ENCODE data around the gene RSBN1L. TPM values are rescaled to one million over a fixed set of nuclear protein-coding genes. Genes with fewer than 3 reads are reported as not detected.

Gene RSBN1L
- polyA plus RNA-seq, 1 donor (not counting 4 experiments of a cell fraction or from before 2014, with no cell fraction given), result 9.6 TPM

GRCh38 chr7:77819021-77819420 lies 122.8 kb downstream of the RSBN1L start:
- TF ChIP-seq EZH2 (IDR thresholded peaks at IDR 0.05; ENCODE audit: low read length) (no peak), CTCF (optimal IDR thresholded peaks at IDR 0.05 in 1 of 3, IDR thresholded peaks at IDR 0.05 in 1 of 3, conservative IDR thresholded peaks at IDR 0.05 in 1 of 3; ENCODE audit: extremely low read depth in 1 of 3, insufficient read depth in 2 of 3, low read length in 3 of 3) (no peak)
- no peak overlapping the region for H3K4me2 ChIP-seq (ENCODE audit: control insufficient read depth, extremely low read depth, insufficient read depth, low read depth, low read length)
- no peak overlapping the region for H3K9ac ChIP-seq (ENCODE audit: control insufficient read depth, extremely low read depth, insufficient read depth, low read length)
- H3K4me1 ChIP-seq (ENCODE audit: control insufficient read depth, extremely low read depth, insufficient read depth, low read length), result no peaks in the 10 kb centered on the region
- no peak overlapping the region for H2AFZ ChIP-seq (ENCODE audit: control insufficient read depth, low read length)
- no peak overlapping the region for H3K27ac ChIP-seq (ENCODE audit: control insufficient read depth, insufficient read depth, low read length)
- H3K9me1 ChIP-seq (ENCODE audit: control insufficient read depth, extremely low read depth, insufficient read depth, low read length), result no peaks in the 10 kb centered on the region
- no peaks in the 10 kb centered on the region for H3K27me3 ChIP-seq (ENCODE audit: control insufficient read depth, extremely low read depth, insufficient read depth, low read length)
- dilution Hi-C loops (cut with MboI; ENCODE audit: extremely low pct_ligation_motif_present, low sequenced_read_pairs), result no loop called here
- H4K20me1 ChIP-seq (ENCODE audit: control insufficient read depth, extremely low read depth, insufficient read depth, low read length), result no peaks in the 10 kb centered on the region
- DNase-seq (ENCODE audit: low read depth, low spot score), result no peak
- H3K9me3 ChIP-seq (ENCODE audit: control insufficient read depth, low read depth, low read length), result peaks cover 7% of the 10 kb centered on the region
- H3K4me3 ChIP-seq (ENCODE audit: control insufficient read depth in 2 of 3, extremely low read depth in 1 of 3, insufficient read depth in 2 of 3, low read depth in 1 of 3, low read length in 3 of 3), result no peak overlapping the region
- no peak for FAIRE-seq
- H3K36me3 ChIP-seq (ENCODE audit: control insufficient read depth in 2 of 2, extremely low read depth in 1 of 2, insufficient read depth in 2 of 2, low read length in 2 of 2), result no peaks in the 10 kb centered on the region
- H3K79me2 ChIP-seq (ENCODE audit: control insufficient read depth, insufficient read depth, low read length), result peaks cover 24% of the 10 kb centered on the region

DNA sequence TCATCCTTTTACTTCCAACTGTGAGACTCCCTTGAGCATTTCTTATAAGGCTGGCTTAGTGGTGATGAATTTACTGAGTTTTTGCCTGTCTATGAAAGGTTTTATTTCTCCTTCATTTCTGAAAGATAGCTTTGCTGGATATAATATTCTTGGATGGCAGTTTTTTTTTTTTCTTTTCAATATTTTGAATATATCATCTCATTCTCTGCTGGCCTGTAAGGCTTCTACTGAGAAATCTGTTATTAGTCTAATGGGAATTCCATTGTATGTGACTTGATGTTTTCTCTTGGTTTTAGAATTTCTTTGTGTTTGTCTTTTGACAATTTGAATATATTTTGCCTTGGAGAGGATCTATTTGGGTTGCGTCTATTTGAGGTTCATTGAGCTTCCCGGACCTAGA lies 124.7 kb downstream of the RSBN1L start:
- Histone ChIP-seq H3K27me3 (ENCODE audit: control insufficient read depth, extremely low read depth, insufficient read depth, low read length) (no peaks in the 10 kb centered on the region), H3K9ac (ENCODE audit: control insufficient read depth, extremely low read depth, insufficient read depth, low read length) (no peak overlapping the region), H3K4me2 (ENCODE audit: control insufficient read depth, extremely low read depth, insufficient read depth, low read depth, low read length) (no peak overlapping the region), H3K79me2 (ENCODE audit: control insufficient read depth, insufficient read depth, low read length) (peaks cover 23% of the 10 kb centered on the region), H3K36me3 (ENCODE audit: control insufficient read depth in 2 of 2, extremely low read depth in 1 of 2, insufficient read depth in 2 of 2, low read length in 2 of 2) (no peaks in the 10 kb centered on the region), H3K27ac (ENCODE audit: control insufficient read depth, insufficient read depth, low read length) (no peak overlapping the region), H3K4me3 (ENCODE audit: control insufficient read depth in 2 of 3, extremely low read depth in 1 of 3, insufficient read depth in 2 of 3, low read depth in 1 of 3, low read length in 3 of 3) (no peak overlapping the region), H4K20me1 (ENCODE audit: control insufficient read depth, extremely low read depth, insufficient read depth, low read length) (no peaks in the 10 kb centered on the region), H3K9me3 (ENCODE audit: control insufficient read depth, low read depth, low read length) (peaks cover 7% of the 10 kb centered on the region), H3K4me1 (ENCODE audit: control insufficient read depth, extremely low read depth, insufficient read depth, low read length) (no peaks in the 10 kb centered on the region), H3K9me1 (ENCODE audit: control insufficient read depth, extremely low read depth, insufficient read depth, low read length) (no peaks in the 10 kb centered on the region), H2AFZ (ENCODE audit: control insufficient read depth, low read length) (no peak overlapping the region)
- dilution Hi-C loops (cut with MboI; ENCODE audit: extremely low pct_ligation_motif_present, low sequenced_read_pairs), result no loop called here
- DNase-seq (ENCODE audit: low read depth, low spot score) (no peak), FAIRE-seq (no peak)
- TF ChIP-seq EZH2 (IDR thresholded peaks at IDR 0.05; ENCODE audit: low read length) (no peak), CTCF (optimal IDR thresholded peaks at IDR 0.05 in 1 of 3, IDR thresholded peaks at IDR 0.05 in 1 of 3, conservative IDR thresholded peaks at IDR 0.05 in 1 of 3; ENCODE audit: extremely low read depth in 1 of 3, insufficient read depth in 2 of 3, low read length in 3 of 3) (no peak)

Measured in keratinocyte (primary cell).